C1 segment of cervical spinal cord (tissue), 14 donors: ENCODE measurements around the gene MLKL.
A peak's percentile ranks its signal among the peaks of the same experiment; 100 is the strongest.
"Not testable (repeated sequence)": the region's sequence is repeated elsewhere in the genome, so short reads cannot be mapped to it uniquely, and the experiment has no call there.

Experiments
- DNase-seq, 14 donors: peaks; one replicate each; lab custom pipeline; 2025; lab: John Stamatoyannopoulos, UW

MLKL gene

DNA sequence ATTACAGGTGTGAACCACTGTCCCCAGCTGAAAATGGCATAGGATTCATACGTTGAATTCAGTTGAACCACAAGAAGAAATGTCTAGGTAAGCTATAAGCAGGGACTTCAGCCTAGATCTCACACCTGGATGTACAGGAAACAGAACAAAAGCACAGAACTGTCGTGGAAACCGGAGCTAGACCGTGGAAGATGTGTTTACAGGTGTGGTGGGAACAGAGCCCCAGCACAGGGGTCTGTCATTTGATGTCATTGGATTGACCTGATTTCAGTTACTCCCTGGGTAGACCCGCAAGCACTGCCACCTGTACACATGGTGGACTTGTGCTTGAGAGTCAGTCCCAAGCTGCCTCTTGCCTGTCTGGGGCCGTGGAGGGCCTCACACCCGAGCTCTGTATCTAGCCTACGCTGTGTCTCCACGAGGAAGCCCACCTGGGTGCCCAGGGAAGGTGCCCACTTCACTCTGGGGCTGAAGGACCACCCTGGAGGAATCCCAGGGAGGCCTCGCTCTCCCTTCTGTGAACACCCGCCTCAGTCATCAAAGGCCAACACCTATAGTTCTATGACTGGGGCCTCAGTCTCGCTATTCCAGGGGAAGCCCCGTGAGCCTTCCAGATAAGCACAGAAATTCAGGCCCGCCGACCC, 32.2 kb upstream of the MLKL start:
- no peak for DNase-seq

DNA sequence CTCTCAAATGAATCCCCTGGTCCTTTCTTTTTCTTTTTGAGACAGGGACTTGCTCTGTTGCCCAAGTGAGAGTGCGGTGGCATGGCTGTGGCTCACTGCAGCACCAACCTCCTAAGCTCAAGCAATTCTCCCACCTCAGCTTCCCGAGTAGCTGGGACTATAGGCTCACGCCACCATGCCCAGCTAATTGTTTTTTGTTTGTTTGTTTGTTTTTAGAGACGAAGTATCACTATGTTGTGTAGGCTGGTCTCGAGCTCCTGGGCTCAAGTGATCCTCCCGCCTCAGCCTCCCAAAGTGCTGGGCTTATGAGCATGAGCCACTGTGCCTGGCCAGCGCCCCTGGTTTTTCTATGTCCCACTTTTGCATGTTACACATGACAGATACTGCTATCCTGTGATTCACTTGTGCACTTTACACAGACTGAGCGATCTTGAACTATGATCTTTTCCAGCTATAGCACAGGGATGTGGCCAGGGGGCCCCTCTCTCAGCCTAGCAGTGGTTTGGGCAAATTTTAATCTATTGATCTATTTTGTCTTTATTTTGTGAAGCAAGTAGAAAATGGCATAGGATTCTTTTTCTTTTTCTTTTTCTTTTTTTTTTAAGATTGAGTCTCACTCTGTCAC, 31.3 kb upstream of the MLKL start:
- no peak for DNase-seq

DNA sequence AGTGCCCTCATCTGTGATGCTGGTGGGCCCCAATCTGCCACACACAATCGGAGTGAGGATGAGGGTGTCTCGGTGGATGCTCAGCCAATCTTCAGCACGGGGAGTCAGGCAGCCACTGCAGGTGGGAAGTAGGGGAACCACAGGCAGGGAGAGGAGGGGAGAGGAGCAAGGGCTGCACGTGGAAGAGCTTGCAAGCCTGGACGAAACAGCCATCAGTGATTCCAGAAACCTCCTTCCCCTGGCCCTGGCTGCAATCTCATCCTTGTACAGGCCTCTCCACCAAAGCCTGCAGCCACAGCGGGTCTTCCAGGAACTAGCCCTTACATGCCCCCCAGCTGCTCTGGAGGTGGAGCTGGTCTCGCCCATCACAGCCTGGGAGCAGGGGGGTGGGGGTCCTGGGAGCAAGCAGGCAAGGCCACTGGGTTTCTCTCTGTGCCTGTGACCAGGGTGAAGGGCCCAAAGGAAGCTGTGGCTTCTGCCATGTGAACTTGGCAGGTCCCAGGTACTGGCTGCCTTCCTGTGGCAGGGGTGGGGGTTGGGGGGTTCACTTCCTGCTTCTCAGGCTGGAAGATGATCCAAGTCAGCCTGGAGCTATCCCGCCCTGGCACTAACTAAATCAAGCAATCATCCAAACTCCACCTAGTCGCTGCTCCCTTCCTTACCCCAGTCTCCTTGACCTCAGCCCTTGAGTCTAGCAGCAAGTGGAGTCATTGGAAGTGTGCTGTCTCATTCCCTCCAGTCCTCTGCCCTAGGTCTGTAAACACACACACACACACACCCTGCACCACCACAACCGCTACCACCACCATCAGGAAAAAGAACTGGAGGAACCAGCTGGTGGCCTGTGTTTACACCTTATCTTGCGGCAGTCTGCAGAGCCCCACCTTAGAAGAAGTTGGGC, 29.4 kb upstream of the MLKL start:
- DNase-seq, result no peak

DNA sequence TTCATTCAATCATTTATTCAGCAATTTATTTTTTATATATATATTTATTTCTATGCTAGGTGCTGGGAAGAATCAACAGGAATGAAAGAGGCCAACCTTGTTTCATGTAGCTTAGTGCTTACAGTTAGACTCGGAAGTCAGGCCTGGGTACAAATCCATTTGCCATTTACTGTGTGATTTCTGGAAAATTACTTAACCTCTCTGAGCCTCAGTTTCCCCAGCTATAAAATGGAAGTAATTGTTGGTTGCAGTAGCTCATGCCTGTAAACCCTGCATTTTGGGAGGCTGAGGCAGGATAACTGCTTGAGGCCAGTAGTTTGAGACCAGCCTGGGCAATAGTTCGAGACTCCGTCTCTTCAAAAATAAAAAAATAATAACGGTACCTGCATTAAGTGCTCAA, 27.2 kb upstream of the MLKL start:
- DNase-seq, result no peak

DNA sequence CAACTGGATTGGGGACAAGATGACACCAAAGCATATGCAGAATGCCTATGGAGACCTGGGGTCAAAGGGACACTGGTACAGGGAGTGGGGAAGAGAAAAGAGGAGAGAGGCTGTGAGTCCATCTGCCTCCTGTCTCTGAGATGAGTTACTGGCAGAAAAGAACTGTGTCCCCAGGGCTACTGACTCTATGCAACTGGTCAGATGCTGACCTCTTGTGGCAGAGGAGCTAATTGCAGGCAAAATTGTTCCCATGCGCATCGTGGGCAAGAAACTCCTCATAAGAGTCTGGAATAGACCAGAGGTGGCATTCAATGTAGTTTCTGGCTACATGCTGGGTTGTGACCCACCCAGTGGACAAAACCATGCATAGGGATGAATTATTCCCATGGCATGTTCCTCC, 26.1 kb upstream of the MLKL start:
- DNase-seq, result no peak

DNA sequence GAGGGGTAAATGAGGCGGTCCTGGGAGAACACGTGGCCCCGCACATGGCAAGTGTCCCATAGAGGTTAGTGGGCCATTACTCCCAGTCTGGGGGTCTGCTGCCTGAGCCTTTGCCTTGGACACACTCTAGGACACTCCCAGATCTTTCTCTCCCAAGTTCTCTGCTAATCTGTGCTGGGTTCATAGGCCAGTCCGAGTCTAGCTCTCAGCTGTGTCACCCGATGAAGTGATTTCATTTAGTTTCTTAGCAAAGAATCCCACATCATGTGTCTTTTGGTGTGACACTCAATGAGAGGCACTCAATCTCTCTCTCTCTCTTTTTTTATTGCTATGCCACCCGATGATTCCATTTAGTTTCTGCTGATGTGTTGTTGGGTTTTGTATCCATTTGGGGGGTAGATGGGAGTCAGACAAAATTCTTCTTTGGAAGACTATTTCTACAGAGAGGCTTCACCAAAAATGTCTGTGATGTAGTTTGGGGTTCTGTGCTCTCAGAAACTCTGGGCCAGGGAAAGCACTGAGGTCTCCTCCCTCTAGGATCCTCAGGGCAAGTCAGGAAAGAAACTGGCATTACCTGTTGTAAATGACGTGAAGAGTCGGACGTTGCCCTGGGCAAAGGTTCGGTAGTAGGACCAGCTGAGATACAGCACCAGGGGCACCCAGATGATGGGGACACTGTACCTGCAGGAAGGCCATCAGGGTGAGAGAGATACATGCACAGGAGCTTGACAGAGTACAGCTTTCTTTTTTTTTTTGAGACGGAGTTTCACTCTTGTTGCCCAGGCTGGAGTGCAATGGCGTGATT, 25.2 kb upstream of the MLKL start:
- DNase-seq, result no peak

DNA sequence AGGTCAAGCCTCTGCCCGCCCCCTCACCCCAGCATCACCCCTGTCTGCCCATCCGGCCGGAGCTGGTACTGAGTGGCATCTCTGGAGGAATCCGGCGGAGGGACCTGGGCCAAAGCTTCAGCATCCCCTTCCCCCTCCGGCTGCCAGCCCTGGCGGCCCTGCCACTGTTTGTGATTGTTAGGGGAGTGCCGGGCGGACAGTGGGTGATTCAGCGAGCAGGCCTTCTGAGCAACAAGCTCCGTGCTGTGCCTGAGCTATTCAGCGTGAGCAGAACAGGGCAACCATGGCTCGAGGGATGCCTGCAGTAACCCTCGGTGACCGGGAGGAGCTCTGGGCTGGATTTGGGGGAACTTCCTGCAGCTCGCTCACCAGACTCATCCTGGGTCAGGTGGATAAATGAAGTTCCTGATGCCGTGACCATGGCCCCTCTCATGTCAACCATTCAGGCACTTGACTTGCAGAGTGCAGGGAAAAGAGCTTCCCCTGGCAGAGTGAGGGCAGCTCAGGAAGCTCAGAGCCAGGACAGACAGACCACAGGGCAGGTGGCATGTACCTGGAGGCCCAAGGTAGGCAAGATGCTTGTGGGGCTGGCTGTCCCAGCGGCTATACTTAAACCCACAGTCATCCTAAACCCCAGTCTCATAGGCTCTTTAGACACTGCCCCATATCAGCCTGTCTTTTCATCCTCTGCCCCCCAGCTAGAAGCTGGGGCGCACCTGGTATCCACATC, 24.3 kb upstream of the MLKL start:
- DNase-seq, result peak in 13 of 14 donors; percentile 38 to 98 (median 90)

DNA sequence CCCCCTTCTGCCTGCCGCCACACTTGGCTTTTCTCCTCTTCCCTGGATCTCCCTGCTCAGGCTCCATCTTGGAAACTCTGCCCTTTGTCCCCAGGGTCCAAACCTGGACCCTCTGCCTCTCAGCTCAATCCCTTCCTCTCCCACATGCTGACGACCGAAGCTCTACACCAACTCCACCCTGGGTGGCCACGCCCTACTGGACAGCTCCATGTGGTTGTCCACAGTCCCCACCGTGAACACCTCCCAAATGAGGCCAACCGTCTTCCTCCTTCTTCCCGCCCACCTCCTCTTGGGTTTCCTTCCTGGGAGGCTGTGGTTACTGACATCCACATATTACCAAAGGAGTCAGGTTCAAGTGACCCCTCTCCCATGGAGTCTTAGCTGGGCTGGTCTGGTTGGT, 22.6 kb upstream of the MLKL start:
- no peak for DNase-seq

DNA sequence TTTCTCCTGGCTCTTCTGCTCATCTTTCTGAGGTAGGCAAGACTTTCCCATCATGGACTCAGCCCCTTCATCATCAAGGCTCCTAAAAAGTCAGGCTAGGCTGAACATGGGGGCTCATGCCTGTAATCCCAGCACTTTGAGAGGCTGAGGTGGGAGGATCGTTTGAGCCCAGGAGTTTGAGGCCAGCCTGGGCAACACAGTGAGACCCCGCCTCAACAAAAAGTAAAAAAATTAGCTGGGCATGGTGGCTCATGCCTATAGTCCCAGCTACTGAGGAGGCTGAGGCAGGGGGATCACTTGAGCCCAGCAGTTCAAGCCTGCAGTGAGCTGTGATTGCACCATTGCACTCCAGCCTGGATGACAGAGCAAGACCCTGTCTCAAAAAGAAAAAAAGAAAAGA, 21.5 kb upstream of the MLKL start:
- not testable (repeated sequence) for DNase-seq

DNA sequence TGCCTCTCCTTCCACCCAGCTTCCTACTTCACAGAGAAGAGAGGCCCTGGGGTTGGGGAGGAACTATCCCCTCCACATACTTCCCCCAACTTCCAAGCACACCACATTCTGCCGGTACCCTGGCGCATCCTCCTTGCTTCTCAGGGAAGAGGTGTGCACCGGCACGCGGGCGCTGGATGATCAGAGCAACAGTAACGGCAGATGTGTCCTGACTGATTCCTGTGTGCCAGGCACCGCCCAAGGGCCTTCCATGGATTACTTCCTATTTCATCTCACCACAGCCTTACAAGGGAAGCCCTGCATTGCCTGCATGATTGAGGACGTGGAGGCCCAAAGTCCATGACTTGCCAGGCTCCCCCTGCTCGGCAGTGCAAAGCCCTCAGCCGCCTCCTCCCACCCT, 21.1 kb upstream of the MLKL start:
- no peak for DNase-seq

DNA sequence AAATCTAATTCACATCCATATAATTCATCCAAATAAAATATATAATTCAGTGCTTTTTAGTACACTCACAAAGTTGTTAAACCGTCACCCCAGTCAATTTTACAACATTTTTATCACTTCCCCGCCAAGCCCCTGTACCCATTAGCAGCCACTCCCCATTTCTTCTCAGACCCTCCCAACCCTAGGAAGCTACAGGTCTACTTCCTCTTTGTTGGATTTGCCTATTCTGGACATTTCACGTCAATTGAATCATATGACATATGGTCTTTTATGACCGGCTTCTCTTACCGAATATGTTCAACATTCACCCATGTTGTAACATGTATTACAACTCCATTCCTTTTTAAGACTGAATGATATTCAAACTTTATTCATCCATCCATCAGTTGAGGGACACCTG, 19.9 kb upstream of the MLKL start:
- no peak for DNase-seq

DNA sequence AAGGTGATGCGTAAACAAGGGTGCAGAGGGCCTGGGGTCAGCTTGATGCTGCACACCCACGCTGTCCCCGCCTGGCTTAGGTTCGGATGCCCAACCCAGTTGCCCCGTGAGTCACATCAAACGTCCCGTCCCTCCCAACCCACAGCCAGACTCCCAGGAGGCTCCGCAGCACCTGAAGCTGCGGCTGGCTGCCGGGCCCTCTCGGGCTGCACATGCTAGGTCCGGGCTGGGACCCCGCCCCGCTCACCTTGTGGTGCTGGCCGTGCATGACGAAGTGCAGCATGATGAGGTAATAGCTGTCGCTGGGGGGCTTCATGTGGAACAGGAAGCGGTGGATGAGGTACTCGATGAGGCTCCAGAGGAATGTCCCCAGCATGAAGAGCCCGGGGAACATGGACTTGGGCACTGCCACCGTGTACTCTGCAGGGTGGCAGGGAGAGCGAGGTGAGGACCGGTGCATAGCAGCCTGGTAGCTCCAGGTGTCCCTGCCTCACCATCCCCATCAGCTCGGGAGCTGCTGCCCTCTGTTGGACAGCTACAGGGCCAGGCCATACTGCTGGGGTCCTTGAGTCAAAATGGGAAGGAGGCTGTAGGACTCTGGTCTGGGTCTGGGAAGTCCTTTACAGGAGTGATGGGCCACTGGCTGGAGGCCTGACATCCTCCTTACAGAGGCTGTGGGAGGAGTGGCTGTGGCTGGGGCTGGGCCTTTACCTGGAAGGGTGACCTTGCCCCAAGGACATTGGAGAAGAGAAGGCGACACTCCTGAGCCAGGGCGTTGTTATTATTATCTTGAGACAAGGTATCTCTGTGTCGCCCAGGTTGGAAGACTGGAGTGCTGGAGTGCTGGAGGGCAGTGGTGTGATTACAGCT, 18.3 kb upstream of the MLKL start:
- no peak for DNase-seq

DNA sequence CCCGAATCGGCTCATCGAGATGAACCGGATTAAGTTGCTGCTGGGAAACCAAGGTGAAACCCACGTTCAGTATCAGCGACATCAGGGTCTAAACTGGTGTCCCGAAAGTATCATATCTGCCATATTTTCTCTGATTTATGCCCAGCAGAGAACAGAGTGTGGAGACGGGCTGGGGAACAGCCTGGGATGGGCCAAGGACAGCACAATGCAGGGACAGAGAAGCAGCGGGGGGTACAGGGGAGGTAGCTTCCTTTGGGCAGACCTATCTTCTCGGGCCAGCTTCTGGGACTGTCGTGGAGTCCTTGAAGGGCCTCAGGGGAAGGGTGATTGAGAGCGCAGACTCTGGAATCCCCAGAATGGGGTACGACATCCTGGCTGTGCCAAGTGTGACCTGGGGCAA, 17.5 kb upstream of the MLKL start:
- DNase-seq, result no peak

DNA sequence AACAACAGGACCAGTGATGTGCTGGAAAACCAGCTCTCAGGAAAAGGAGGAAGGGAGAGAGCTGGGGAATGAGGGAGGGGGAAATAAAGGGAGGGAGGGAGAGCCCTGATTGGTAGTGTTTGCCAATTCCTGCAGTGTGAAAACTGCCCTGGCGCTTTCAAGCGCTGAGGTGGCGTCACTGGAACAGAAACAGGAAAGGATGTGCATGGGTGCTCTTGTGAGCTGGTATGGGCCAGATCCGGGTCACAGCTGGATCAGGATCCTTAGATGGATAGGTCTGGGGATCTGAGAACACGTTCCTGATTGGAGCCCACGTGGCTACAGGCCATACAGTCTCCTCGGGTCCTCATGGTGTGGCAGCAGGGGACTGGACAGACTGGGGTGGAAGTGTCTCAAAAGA, 16.7 kb upstream of the MLKL start:
- peak in 1 of 14 donors; percentile 36 for DNase-seq

DNA sequence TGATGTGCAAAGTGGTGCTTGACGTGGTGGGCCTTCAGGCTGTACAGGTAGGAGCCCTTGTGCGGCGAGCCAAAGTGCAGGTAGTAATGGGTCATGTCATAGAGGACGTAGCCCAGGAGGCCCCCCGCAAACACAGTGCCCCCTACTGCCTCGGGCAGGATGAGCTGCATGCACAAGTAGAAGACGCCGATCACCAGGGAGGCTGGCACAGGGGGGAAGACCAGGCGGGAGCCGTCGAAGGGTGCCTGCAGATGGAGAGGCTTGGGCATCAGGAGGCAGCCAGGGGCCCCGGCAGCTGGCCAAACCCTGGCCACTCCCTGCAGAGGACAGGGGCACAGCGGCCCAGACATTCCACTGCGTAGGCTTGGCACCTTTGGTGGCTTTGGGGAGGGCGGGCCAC, 15.7 kb upstream of the MLKL start:
- DNase-seq, result no peak

DNA sequence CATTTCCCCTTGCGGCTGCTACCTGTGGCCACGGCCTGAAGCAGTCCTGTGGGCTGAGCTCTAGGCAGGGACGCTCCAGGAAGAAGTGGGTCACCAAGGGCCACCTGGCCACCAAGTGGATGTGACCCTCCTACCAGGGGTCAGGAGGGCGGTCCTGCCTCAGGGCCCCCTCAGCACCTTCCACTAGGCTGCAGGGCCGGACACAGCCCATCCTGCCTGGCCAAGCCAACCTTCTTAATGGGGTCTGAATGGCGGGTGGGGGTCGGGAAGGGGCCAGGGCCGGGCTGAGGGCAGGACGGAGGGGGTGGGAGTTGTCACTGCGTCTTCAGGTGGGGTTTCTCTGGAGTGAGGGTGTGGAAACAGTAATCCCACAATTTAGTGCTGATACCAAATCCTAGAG, 13.2 kb upstream of the MLKL start:
- DNase-seq, result no peak

DNA sequence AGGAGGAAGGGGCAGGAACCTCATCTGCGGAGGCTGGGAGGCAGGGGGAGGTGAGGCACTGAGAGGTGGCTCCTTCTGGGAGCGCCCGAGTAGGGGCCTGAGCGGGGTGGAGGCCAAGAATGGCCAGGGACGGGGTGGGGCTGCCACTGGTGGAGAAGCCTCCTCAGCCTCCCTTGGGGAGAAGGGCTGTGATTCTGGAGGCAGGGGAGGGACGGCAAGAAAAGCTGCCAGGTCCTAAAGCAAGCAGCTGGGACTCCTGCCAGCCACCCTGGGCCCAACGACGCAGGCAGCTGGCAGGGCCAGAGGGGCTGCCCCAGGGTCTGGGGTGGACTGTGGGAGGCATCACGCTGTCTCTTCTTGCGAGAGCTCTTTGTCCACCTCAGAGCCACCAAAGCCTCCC, 12.7 kb upstream of the MLKL start:
- peak in 1 of 14 donors; percentile 13 for DNase-seq

DNA sequence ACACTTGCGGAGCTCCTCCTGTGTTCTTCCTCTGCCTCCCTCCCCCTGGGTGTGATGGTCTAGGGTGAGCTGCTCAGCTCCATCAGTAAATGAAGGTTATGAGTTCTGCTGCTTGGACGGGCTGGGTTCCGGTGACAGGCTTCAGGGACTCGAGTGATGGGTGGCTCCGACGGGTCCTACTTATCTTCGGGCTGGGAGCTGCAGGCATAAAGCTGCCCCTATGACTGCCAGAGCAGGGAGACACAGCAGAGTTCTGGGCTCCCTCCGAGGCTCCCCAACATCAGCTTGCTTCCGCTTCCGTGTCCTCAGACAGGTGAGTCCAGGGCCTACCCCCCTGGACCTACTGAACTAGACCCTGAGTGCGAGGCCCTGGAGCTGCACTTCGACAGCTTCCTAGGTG, 11.3 kb upstream of the MLKL start:
- no peak for DNase-seq

DNA sequence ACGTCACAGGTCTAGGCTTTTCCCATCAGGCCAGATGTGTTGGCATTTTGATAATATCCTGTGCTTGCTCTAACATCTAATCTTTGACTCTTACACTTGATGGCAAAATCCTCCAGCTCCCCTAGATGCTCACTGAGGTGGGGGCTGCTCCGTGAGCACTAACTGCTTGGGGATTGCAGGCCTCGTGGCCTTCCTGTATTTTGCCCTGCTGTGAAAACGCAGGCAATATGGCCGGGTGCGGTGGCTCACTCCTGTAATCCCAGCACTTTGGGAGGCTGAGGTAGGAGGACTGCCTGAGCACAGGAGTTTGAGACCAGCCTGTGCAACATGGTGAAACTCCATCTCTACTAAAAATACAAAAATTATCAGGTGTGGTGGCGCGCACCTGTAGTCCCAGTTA, 9.7 kb upstream of the MLKL start:
- no peak for DNase-seq

DNA sequence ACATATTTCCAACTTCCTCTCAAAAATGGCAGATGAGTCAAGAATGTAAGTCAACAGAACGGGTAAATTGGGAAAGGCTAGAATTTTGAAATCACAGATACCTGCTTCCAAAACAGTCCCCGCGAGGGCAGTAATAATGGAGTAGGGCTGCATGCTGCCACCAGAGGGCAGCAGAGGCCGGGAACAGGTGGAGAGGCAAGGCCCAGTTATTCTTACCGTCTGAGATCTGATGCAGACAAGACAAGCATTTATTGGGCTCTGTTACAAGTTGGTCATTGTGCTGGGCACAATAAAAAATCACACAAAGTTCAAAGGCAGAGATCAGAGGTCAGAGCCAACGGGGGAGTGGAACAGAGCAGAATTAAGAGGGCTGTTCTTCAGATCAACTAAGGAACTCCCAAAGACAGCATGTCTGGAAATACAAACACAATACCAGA, 8.8 kb upstream of the MLKL start:
- DNase-seq, result peak; percentile 10 to 87 (median 76)
